Measurements from ENCODE around the gene ZBTB11. TPM values are rescaled to one million over a fixed set of nuclear protein-coding genes. Genes with fewer than 3 reads are reported as not detected.

Gene ZBTB11
- total and polyA plus RNA-seq, 2 of the 13 experiments (the other 11 are each of a cell fraction or from before 2014, with no cell fraction given) = 5.9 to 18.1 TPM

DNA sequence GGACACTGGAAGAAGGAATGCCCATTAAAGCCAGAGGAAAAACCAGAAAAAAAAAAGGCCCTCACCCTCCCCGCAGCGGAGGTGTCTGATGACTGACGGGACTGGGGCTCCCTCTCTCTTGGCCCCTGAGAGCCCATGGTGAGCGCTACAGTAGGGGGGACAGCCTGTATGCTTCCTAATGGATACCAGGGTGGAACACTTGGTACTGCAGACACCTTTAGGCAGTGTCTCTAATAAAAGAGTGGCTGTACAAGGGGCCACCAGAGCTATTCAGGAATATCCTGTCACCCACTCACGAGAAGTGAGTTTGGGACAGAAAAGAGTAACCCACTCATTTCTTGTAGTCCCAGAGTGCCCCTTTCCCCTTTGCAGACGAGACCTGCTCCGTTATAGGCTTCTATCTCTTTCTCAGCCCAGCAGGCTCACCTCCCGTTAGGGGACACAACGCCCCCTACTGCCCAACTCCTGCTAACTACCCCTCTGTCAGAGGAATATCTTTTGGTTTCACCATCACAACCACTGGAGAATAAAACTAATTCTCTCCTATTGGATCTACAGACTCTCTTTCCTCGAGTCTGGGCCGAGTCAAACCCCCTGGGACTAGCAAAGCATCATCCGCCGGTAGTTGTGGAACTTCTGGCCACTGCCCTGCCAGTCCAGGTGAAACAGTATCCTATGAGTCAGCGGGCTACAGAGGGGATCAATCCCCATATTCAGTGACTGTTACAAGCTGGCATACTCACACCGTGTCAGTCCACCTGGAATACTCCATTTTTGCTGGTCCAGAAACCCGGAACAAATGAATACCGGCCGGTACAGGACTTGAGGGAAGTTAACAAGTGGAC lies 40.8 kb downstream of the ZBTB11 start (continued):
- TF ChIP-seq, protein P1, sequence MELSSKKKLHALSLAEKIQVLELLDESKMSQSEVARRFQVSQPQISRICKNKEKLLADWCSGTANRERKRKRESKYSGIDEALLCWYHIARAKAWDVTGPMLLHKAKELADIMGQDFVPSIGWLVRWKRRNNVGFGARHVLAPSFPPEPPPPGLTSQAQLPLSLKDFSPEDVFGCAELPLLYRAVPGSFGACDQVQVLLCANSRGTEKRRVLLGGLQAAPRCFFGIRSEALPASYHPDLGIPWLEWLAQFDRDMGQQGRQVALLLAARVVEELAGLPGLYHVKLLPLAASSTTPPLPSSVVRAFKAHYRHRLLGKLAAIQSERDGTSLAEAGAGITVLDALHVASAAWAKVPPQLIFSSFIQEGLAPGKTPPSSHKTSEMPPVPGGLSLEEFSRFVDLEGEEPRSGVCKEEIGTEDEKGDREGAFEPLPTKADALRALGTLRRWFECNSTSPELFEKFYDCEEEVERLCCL (CRISPR knock-in tag; IDR thresholded peaks at IDR 0.05; ENCODE audit: borderline replicate concordance) = no peak
- TF ChIP-seq XRCC5 (optimal IDR thresholded peaks at IDR 0.05; ENCODE audit: low read length) = no peak
- no peak for TF ChIP-seq RFX3 (CRISPR knock-in tag; IDR thresholded peaks at IDR 0.05)
- no peak for TF ChIP-seq EZH2 (conservative IDR thresholded peaks at IDR 0.05; ENCODE audit: low read depth, low read length)
- no peak for TF ChIP-seq NR2C2 (CRISPR knock-in tag; IDR thresholded peaks at IDR 0.05; ENCODE audit: borderline replicate concordance)
- TF ChIP-seq HOXA9 (CRISPR knock-in tag; IDR thresholded peaks at IDR 0.05; ENCODE audit: borderline replicate concordance) = no peak
- no peak for TF ChIP-seq ZNF564 (CRISPR knock-in tag; IDR thresholded peaks at IDR 0.05)
- TF ChIP-seq TCF7 (IDR thresholded peaks at IDR 0.05; ENCODE audit: low read depth) = no peak
- TF ChIP-seq ZNF382 (CRISPR knock-in tag; IDR thresholded peaks at IDR 0.05; ENCODE audit: borderline replicate concordance) = no peak
- no peak for TF ChIP-seq ZFX (CRISPR knock-in tag; IDR thresholded peaks at IDR 0.05; ENCODE audit: low read depth)
- TF ChIP-seq STAG1 (CRISPR knock-in tag; IDR thresholded peaks at IDR 0.05) = peak; percentile 76
- no peak for TF ChIP-seq RXRB (CRISPR knock-in tag; IDR thresholded peaks at IDR 0.05; ENCODE audit: borderline replicate concordance)
- TF ChIP-seq KAT8 (CRISPR knock-in tag; IDR thresholded peaks at IDR 0.05) = no peak
- no peak for TF ChIP-seq JARID2 (CRISPR knock-in tag; IDR thresholded peaks at IDR 0.05; ENCODE audit: insufficient replicate concordance)
- TF ChIP-seq, protein P2, sequence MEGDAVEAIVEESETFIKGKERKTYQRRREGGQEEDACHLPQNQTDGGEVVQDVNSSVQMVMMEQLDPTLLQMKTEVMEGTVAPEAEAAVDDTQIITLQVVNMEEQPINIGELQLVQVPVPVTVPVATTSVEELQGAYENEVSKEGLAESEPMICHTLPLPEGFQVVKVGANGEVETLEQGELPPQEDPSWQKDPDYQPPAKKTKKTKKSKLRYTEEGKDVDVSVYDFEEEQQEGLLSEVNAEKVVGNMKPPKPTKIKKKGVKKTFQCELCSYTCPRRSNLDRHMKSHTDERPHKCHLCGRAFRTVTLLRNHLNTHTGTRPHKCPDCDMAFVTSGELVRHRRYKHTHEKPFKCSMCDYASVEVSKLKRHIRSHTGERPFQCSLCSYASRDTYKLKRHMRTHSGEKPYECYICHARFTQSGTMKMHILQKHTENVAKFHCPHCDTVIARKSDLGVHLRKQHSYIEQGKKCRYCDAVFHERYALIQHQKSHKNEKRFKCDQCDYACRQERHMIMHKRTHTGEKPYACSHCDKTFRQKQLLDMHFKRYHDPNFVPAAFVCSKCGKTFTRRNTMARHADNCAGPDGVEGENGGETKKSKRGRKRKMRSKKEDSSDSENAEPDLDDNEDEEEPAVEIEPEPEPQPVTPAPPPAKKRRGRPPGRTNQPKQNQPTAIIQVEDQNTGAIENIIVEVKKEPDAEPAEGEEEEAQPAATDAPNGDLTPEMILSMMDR (CRISPR knock-in tag; IDR thresholded peaks at IDR 0.05) = peak; percentile 87
- TF ChIP-seq ZNF17 (CRISPR knock-in tag; IDR thresholded peaks at IDR 0.05) = no peak
- 0 out of 2 replicates have a peak, but pooled peaks have one; percentile 23 for TF ChIP-seq ZSCAN31 (CRISPR knock-in tag; IDR thresholded peaks at IDR 0.05; ENCODE audit: low read depth)
- no peak for TF ChIP-seq CBX1 (IDR thresholded peaks at IDR 0.05; ENCODE audit: low read depth)
- TF ChIP-seq, protein P3, sequence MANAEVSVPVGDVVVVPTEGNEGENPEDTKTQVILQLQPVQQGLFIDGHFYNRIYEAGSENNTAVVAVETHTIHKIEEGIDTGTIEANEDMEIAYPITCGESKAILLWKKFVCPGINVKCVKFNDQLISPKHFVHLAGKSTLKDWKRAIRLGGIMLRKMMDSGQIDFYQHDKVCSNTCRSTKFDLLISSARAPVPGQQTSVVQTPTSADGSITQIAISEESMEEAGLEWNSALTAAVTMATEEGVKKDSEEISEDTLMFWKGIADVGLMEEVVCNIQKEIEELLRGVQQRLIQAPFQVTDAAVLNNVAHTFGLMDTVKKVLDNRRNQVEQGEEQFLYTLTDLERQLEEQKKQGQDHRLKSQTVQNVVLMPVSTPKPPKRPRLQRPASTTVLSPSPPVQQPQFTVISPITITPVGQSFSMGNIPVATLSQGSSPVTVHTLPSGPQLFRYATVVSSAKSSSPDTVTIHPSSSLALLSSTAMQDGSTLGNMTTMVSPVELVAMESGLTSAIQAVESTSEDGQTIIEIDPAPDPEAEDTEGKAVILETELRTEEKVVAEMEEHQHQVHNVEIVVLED (CRISPR knock-in tag; IDR thresholded peaks at IDR 0.05; ENCODE audit: borderline replicate concordance) = no peak
- TF ChIP-seq TBX2 (CRISPR knock-in tag; IDR thresholded peaks at IDR 0.05; ENCODE audit: borderline replicate concordance) = 0 out of 2 replicates have a peak, but pooled peaks have one; percentile 16
- TF ChIP-seq ZNF652 (CRISPR knock-in tag; IDR thresholded peaks at IDR 0.05; ENCODE audit: borderline replicate concordance, low read depth) = no peak
- no peak for TF ChIP-seq FLYWCH1 (CRISPR knock-in tag; IDR thresholded peaks at IDR 0.05)
- no peak for TF ChIP-seq MEF2D (CRISPR knock-in tag; IDR thresholded peaks at IDR 0.05)
- no peak for TF ChIP-seq MAFG (CRISPR knock-in tag; IDR thresholded peaks at IDR 0.05)
- peak; percentile 91; the same call in 1 of the 2 replicates for TF ChIP-seq ZNF775 (CRISPR knock-in tag; IDR thresholded peaks at IDR 0.05; ENCODE audit: borderline replicate concordance)

Measured in HepG2 (cell line).